Lower lobe of right lung (tissue), 2 donors: ENCODE results near the gene RHEX. TPM values are rescaled to one million over a fixed set of nuclear protein-coding genes. Genes with fewer than 3 reads are reported as not detected.

Experiments used
- ATAC-seq, 2 donors: fragments of 200-7000 bp; cut with Tn5 transposase; one replicate each; pipeline ENCODE4 v1.9.1; 2020 to 2022; ENCODE audit warnings: mild to moderate bottlenecking in 2 of 2, moderate library complexity in 2 of 2
- DNase-seq: peaks from one replicate; pipeline ENCODE4 v3.0.0-alpha.2; 2020
- H3K27ac ChIP-seq: fragments of 200-600 bp; one replicate; pipeline ENCODE4 v1.8.0; 2022
- H3K27me3 ChIP-seq: fragments of 200-600 bp; one replicate; pipeline ENCODE4 v1.8.0; 2022; ENCODE audit warnings: low read depth
- H3K36me3 ChIP-seq: fragments of 200-600 bp; one replicate; pipeline ENCODE4 v1.8.0; 2022; ENCODE audit warnings: mild to moderate bottlenecking
- H3K4me1 ChIP-seq: fragments of 200-600 bp; one replicate; pipeline ENCODE4 v1.8.0; 2022
- H3K4me3 ChIP-seq: fragments of 200-600 bp; one replicate; pipeline ENCODE4 v1.8.0; 2022; ENCODE audit warnings: mild to moderate bottlenecking
- H3K9me3 ChIP-seq: fragments of 200-600 bp; one replicate; pipeline ENCODE4 v1.8.0; 2022
- CTCF ChIP-seq: fragments of 200-600 bp; IDR thresholded peaks from one replicate; pipeline ENCODE4 v1.8.0; 2022; ENCODE audit warnings: antibody characterized with exemption, mild to moderate bottlenecking
- intact Hi-C: fragments of 100-400 bp; cut with DNase I; formaldehyde crosslinking; loops from one replicate; pipeline ENCODE4 v1.11.0; 2022
- total RNA-seq: library from RNA; stranded (reverse); fragmentation: NEBNext Ultra II Directional; extraction: Animal tissue kit (Norgen Biotek cat#: 25700); gene quantifications from one replicate; pipeline ENCODE4 v1.2.1, GENCODE V29; 2021
- donor health status: DM: no; HTN: yes; CAD: no; lungs with severe emphysema.

The RHEX gene
- total RNA-seq, 1 donor from 2014 or later, result 13.5 TPM

GRCh38 chr1:206142770-206143169, 89.8 kb downstream of the RHEX start:
- H3K36me3 ChIP-seq, result no peaks in the 10 kb centered on the region
- no peak overlapping the region for H3K27ac ChIP-seq
- H3K9me3 ChIP-seq, result no peaks in the 10 kb centered on the region
- ATAC-seq (no peak), DNase-seq (no peak)
- intact Hi-C loops, result no loop called here
- H3K4me3 ChIP-seq, result no peak overlapping the region
- no peaks in the 10 kb centered on the region for H3K27me3 ChIP-seq
- no peaks in the 10 kb centered on the region for H3K4me1 ChIP-seq
- TF ChIP-seq CTCF, result no peak

GRCh38 chr1:206143537-206144172, 90.7 kb downstream of the RHEX start:
- ATAC-seq, result no peak
- H3K4me3 ChIP-seq, result no peak overlapping the region
- H3K9me3 ChIP-seq, result no peaks in the 10 kb centered on the region
- no peaks in the 10 kb centered on the region for H3K36me3 ChIP-seq
- H3K27me3 ChIP-seq, result no peaks in the 10 kb centered on the region
- no peak for DNase-seq
- no peak overlapping the region for H3K27ac ChIP-seq
- intact Hi-C loops, result no loop called here
- no peak for TF ChIP-seq CTCF
- no peaks in the 10 kb centered on the region for H3K4me1 ChIP-seq

- no peak for TF ChIP-seq CTCF
Observed at GRCh38 chr1:206144605-206145004, 91.6 kb downstream of the RHEX start.

GRCh38 chr1:206145771-206146290, 92.9 kb downstream of the RHEX start:
- TF ChIP-seq CTCF, result no peak
- no peak for ATAC-seq

More at GRCh38 chr1:206144605-206145004, 91.6 kb downstream of the RHEX start:
- no peak for DNase-seq
- no peaks in the 10 kb centered on the region for H3K9me3 ChIP-seq
- no peaks in the 10 kb centered on the region for H3K36me3 ChIP-seq
- no peaks in the 10 kb centered on the region for H3K27me3 ChIP-seq
- ATAC-seq, result no peak
- intact Hi-C loops, result no loop called here
- H3K4me3 ChIP-seq, result no peak overlapping the region
- no peaks in the 10 kb centered on the region for H3K4me1 ChIP-seq
- H3K27ac ChIP-seq, result no peak overlapping the region

More at GRCh38 chr1:206145771-206146290, 92.9 kb downstream of the RHEX start:
- H3K27ac ChIP-seq, result no peak overlapping the region
- intact Hi-C loops, result no loop called here
- H3K36me3 ChIP-seq, result no peaks in the 10 kb centered on the region
- no peak overlapping the region for H3K4me3 ChIP-seq
- no peaks in the 10 kb centered on the region for H3K4me1 ChIP-seq
- no peaks in the 10 kb centered on the region for H3K9me3 ChIP-seq
- DNase-seq, result no peak
- H3K27me3 ChIP-seq, result no peaks in the 10 kb centered on the region

Other genes with a start within 250 kb of the RHEX start
- 29.3 TPM for gene SLC41A1, start 240.0 kb upstream of the RHEX start, total RNA-seq
- 0.30 TPM for gene PM20D1, start 203.0 kb upstream of the RHEX start, total RNA-seq
- gene SLC26A9, start 109.7 kb upstream of the RHEX start, total RNA-seq, result 18.2 TPM
- 9.1 TPM for gene RAB7B, start 49.8 kb upstream of the RHEX start, total RNA-seq
- 63.6 TPM for gene CTSE, start 29.3 kb upstream of the RHEX start, total RNA-seq
- gene AVPR1B, start 64.2 kb downstream of the RHEX start, total RNA-seq, result not detected
- 5.2 TPM for gene FAM72A, start 149.7 kb downstream of the RHEX start, total RNA-seq
- gene SRGAP2, start 150.4 kb downstream of the RHEX start, total RNA-seq, result 70.2 TPM